MCF 10A (cell line): ENCODE results near the gene ELN. TPM values are rescaled to one million over a fixed set of nuclear protein-coding genes. Genes with fewer than 3 reads are reported as not detected.
A peak's percentile ranks its signal among the peaks of the same experiment; 100 is the strongest.

ENCODE experiments used
- BruUV-seq: library from RNA; stranded (reverse); fragments of 400-500 nt; replicated peaks from 2 replicates; lab custom pipeline; 2021; lab: Mats Ljungman, UMichigan
- CTCF ChIA-PET: fragments of 300-600 bp; sonication (Branson Sonifier 250); formaldehyde crosslinking; extraction: SDS; loops from one replicate; lab custom pipeline; 2021; ENCODE audit warnings: antibody characterized with exemption, inconsistent platforms; lab: Yijun Ruan, JAX
- POLR2A ChIA-PET: fragments of 300-600, 350-650 bp; sonication (Branson Sonifier 250); formaldehyde crosslinking; extraction: SDS; loops from one replicate; lab custom pipeline; 2020; ENCODE audit warnings: antibody characterized with exemption, inconsistent platforms; lab: Yijun Ruan, JAX
- DNase-seq: peaks from one replicate; pipeline ENCODE4 v3.0.0-alpha.2; 2018; ENCODE audit not compliant: unreplicated experiment
- H3K27ac Mint-ChIP-seq: one replicate; pipeline ENCODE4 v1.8.0; 2022; ENCODE audit warnings: mild to moderate bottlenecking, low read depth, mixed read lengths; ENCODE audit not compliant: unreplicated experiment
- H3K27me3 Mint-ChIP-seq: one replicate; pipeline ENCODE4 v1.8.0; 2022; ENCODE audit warnings: mixed read lengths; ENCODE audit not compliant: insufficient read depth, unreplicated experiment
- H3K36me3 Mint-ChIP-seq: one replicate; pipeline ENCODE4 v1.8.0; 2022; ENCODE audit warnings: mild to moderate bottlenecking, moderate library complexity, mixed read lengths; ENCODE audit not compliant: insufficient read depth, unreplicated experiment
- H3K4me1 Mint-ChIP-seq: one replicate; pipeline ENCODE4 v1.8.0; 2022; ENCODE audit warnings: mixed read lengths; ENCODE audit not compliant: insufficient read depth, unreplicated experiment
- H3K4me3 Mint-ChIP-seq: one replicate; pipeline ENCODE4 v1.8.0; 2022; ENCODE audit warnings: mild to moderate bottlenecking, moderate library complexity, mixed read lengths; ENCODE audit not compliant: unreplicated experiment
- H3K9me3 Mint-ChIP-seq: one replicate; pipeline ENCODE4 v1.8.0; 2022; ENCODE audit warnings: mixed read lengths; ENCODE audit not compliant: unreplicated experiment
- CTCF ChIP-seq: fragments of 200-600 bp; IDR thresholded peaks from one replicate; pipeline ENCODE4 v1.8.0; 2022; ENCODE audit warnings: antibody characterized with exemption, mild to moderate bottlenecking; ENCODE audit not compliant: unreplicated experiment
- intact Hi-C: fragments of 100-400 bp; cut with micrococcal nuclease; formaldehyde crosslinking; loops from 2 replicates; pipeline ENCODE4 v1.14.1; 2022
- total RNA-seq: library from RNA; stranded (reverse); gene quantifications from 2 replicates; pipeline ENCODE4 v1.2.3, GENCODE V29; 2022

ELN gene
- total RNA-seq, 1 experiment from 2014 or later: not detected

DNA sequence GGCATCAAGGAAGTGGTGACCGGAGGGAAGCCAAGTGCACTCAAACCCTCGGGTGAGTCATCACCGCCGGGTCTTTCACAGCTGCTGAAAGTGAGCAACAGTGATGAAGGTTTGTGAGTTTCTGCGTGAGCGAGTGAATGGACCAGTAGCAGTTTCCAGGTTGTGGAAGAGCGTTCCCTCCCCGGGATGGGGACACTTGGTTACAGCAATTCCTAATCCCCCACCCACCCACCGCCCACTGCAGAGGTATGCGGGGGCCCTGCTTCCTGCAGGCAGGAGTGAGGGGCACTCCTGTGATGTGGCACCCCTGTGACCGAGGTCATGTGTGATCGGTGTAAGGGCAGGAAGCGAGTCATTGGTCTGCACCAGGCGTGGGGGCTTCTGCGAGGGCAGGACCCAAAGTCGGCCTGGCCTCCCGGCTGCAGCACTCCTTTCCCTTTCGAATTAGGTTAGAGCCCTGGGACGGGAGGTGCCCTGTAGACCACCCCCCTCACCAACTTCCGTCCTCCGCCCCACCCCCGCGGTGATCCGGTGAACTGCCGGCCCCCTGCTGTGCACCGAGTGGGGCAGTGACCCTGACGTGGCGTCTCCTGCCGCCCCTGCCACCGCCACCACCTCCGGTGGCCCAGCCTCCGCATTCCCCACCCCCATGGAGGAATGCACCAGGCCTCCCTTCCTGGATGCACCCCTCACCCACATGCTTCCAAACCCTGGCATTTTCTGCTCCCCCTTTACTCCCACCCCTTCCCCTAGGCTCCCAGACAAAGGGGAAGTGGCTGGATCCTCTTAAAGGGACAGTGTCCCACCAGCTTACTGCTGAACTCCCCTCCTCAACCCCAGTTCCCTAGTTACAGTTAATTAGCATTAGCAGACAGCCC lies 66.5 kb downstream of the ELN start:
- CTCF ChIA-PET: interaction anchor here (0.6 kb wide), 2 partner anchors 25 to 282 kb away, joined by 3 read pairs; no protein-coding TSS in a partner anchor
- H3K9me3 Mint-ChIP-seq: no peaks in the 10 kb centered on the region
- peak; percentile 91 for DNase-seq

GRCh38 chr7:74095135-74095534 lies 67.2 kb downstream of the ELN start:
- H3K4me3 Mint-ChIP-seq: no peak overlapping the region
- no TSS peak for BruUV-seq
- no peak for DNase-seq
- ChIA-PET CTCF (interaction anchor here (0.6 kb wide), 2 partner anchors 25 to 283 kb away, joined by 3 read pairs; no protein-coding TSS in a partner anchor), POLR2A (no interaction called here)
- H3K9me3 Mint-ChIP-seq: no peaks in the 10 kb centered on the region
- intact Hi-C loops: no loop called here
- H3K27me3 Mint-ChIP-seq: no peaks in the 10 kb centered on the region
- no peak for TF ChIP-seq CTCF
- peaks cover 19% of the 10 kb centered on the region for H3K36me3 Mint-ChIP-seq
- H3K27ac Mint-ChIP-seq: no peak overlapping the region
- peaks cover 19% of the 10 kb centered on the region for H3K4me1 Mint-ChIP-seq

More for the DNA sequence above, 66.5 kb downstream of the ELN start:
- TF ChIP-seq CTCF: no peak
- intact Hi-C loops: no loop called here
- Mint-ChIP-seq H3K4me3 (no peak overlapping the region), H3K36me3 (peaks cover 19% of the 10 kb centered on the region), H3K27ac (peak overlapping the region; percentile 39), H3K27me3 (no peaks in the 10 kb centered on the region), H3K4me1 (peaks cover 19% of the 10 kb centered on the region)
- no TSS peak for BruUV-seq
- POLR2A ChIA-PET: interaction anchor here (0.6 to 1.5 kb wide), 3 partner anchors 10 to 292 kb away, joined by 3 to 9 read pairs (median 3); partner anchors contain the start of gene EIF4H

GRCh38 chr7:74097937-74098614 lies 70.1 kb downstream of the ELN start:
- Mint-ChIP-seq H3K27me3 (no peaks in the 10 kb centered on the region), H3K9me3 (no peaks in the 10 kb centered on the region), H3K36me3 (peaks cover 31% of the 10 kb centered on the region), H3K4me1 (peaks cover 19% of the 10 kb centered on the region), H3K27ac (peak overlapping the region; percentile 88), H3K4me3 (peak overlapping the region; percentile 7)
- no peak for TF ChIP-seq CTCF
- DNase-seq: peak; percentile 88
- no TSS peak for BruUV-seq
- ChIA-PET POLR2A (interaction anchor here (0.8 to 1.6 kb wide), 5 partner anchors 14 to 77 kb away, joined by 3 to 12 read pairs (median 4); partner anchors contain the start of gene EIF4H), CTCF (interaction anchor here (0.5 to 1.2 kb wide), 4 partner anchors 13 to 304 kb away, joined by 3 read pairs; no protein-coding TSS in a partner anchor)
- intact Hi-C loops: no loop called here
